ENCODE data around the gene SLC17A6.

SLC17A6 gene

GRCh38 chr11:22390283-22390655 lies 52.1 kb downstream of the SLC17A6 start:
- TF ChIP-seq POLR2AphosphoS5 (IDR thresholded peaks at IDR 0.05; ENCODE audit: low read depth, low read length) (no peak), POLR2A (IDR thresholded peaks at IDR 0.05; ENCODE audit: low read depth, low read length) (no peak), TAF1 (IDR thresholded peaks at IDR 0.05; ENCODE audit: borderline replicate concordance, low read depth, low read length) (no peak)
- FAIRE-seq (no peak), DNase-seq (ENCODE audit: insufficient read length) (no peak)

- no peak for TF ChIP-seq TAF1 (IDR thresholded peaks at IDR 0.05; ENCODE audit: borderline replicate concordance, low read depth, low read length)
- no peak for TF ChIP-seq POLR2AphosphoS5 (IDR thresholded peaks at IDR 0.05; ENCODE audit: low read depth, low read length)
- TF ChIP-seq POLR2A (IDR thresholded peaks at IDR 0.05; ENCODE audit: low read depth, low read length) = no peak
Observed at GRCh38 chr11:22392561-22392960, 54.4 kb downstream of the SLC17A6 start.

GRCh38 chr11:22405377-22405776 lies 67.2 kb downstream of the SLC17A6 start:
- FAIRE-seq = no peak
- no peak for DNase-seq (ENCODE audit: insufficient read length)
- TF ChIP-seq TAF1 (IDR thresholded peaks at IDR 0.05; ENCODE audit: borderline replicate concordance, low read depth, low read length) = no peak
- no peak for TF ChIP-seq POLR2A (IDR thresholded peaks at IDR 0.05; ENCODE audit: low read depth, low read length)
- TF ChIP-seq POLR2AphosphoS5 (IDR thresholded peaks at IDR 0.05; ENCODE audit: low read depth, low read length) = no peak

More at GRCh38 chr11:22392561-22392960, 54.4 kb downstream of the SLC17A6 start:
- DNase-seq (ENCODE audit: insufficient read length) = no peak
- FAIRE-seq = no peak

- FAIRE-seq = no peak
- no peak for DNase-seq (ENCODE audit: insufficient read length)
- TF ChIP-seq POLR2A (IDR thresholded peaks at IDR 0.05; ENCODE audit: low read depth, low read length) (no peak), POLR2AphosphoS5 (IDR thresholded peaks at IDR 0.05; ENCODE audit: low read depth, low read length) (no peak), TAF1 (IDR thresholded peaks at IDR 0.05; ENCODE audit: borderline replicate concordance, low read depth, low read length) (no peak)
Observed at GRCh38 chr11:22407267-22407666, 69.1 kb downstream of the SLC17A6 start.

- TF ChIP-seq POLR2A (IDR thresholded peaks at IDR 0.05; ENCODE audit: low read depth, low read length) (no peak), POLR2AphosphoS5 (IDR thresholded peaks at IDR 0.05; ENCODE audit: low read depth, low read length) (no peak), TAF1 (IDR thresholded peaks at IDR 0.05; ENCODE audit: borderline replicate concordance, low read depth, low read length) (no peak)
- no peak for FAIRE-seq
- no peak for DNase-seq (ENCODE audit: insufficient read length)
Observed at GRCh38 chr11:22407921-22408320, 69.7 kb downstream of the SLC17A6 start.

GRCh38 chr11:22415476-22415875 lies 77.3 kb downstream of the SLC17A6 start:
- FAIRE-seq (no peak), DNase-seq (ENCODE audit: insufficient read length) (no peak)
- no peak for TF ChIP-seq POLR2A (IDR thresholded peaks at IDR 0.05; ENCODE audit: low read depth, low read length)
- TF ChIP-seq TAF1 (IDR thresholded peaks at IDR 0.05; ENCODE audit: borderline replicate concordance, low read depth, low read length) = no peak
- no peak for TF ChIP-seq POLR2AphosphoS5 (IDR thresholded peaks at IDR 0.05; ENCODE audit: low read depth, low read length)

- FAIRE-seq (no peak), DNase-seq (ENCODE audit: insufficient read length) (no peak)
- TF ChIP-seq POLR2AphosphoS5 (IDR thresholded peaks at IDR 0.05; ENCODE audit: low read depth, low read length) (no peak), TAF1 (IDR thresholded peaks at IDR 0.05; ENCODE audit: borderline replicate concordance, low read depth, low read length) (no peak), POLR2A (IDR thresholded peaks at IDR 0.05; ENCODE audit: low read depth, low read length) (no peak)
Observed at GRCh38 chr11:22416462-22416861, 78.3 kb downstream of the SLC17A6 start.

GRCh38 chr11:22426915-22427314 lies 88.7 kb downstream of the SLC17A6 start:
- no peak for DNase-seq (ENCODE audit: insufficient read length)
- TF ChIP-seq POLR2AphosphoS5 (IDR thresholded peaks at IDR 0.05; ENCODE audit: low read depth, low read length) (no peak), POLR2A (IDR thresholded peaks at IDR 0.05; ENCODE audit: low read depth, low read length) (no peak), TAF1 (IDR thresholded peaks at IDR 0.05; ENCODE audit: borderline replicate concordance, low read depth, low read length) (no peak)
- no peak for FAIRE-seq
